ENCODE measurements around the gene EML4.

The EML4 gene

DNA sequence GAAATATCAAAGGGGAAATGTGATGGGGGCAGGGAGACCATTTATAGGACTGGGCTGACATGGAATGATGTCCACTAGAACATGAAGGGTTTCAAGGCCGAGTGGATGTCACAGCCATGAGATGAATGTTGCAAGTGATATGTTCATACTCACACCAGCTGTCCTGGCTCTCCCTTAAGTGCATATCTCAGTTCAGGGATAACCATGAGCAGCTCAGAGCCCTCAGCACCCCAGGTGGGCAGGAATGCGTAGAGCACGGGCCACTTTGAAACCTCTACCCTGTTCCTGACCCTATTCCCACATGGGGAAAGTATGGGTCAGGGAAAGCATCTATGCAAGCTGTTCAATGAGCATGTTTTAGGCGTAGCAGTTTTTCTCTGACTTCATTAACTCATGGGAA is 12.4 kb upstream of the EML4 start:
- TF ChIP-seq GATA2 (IDR thresholded peaks at IDR 0.05; ENCODE audit: low read depth, low read length), result no peak
- TF ChIP-seq GATA3 (IDR thresholded peaks at IDR 0.05; ENCODE audit: low read depth, low read length), result no peak

DNA sequence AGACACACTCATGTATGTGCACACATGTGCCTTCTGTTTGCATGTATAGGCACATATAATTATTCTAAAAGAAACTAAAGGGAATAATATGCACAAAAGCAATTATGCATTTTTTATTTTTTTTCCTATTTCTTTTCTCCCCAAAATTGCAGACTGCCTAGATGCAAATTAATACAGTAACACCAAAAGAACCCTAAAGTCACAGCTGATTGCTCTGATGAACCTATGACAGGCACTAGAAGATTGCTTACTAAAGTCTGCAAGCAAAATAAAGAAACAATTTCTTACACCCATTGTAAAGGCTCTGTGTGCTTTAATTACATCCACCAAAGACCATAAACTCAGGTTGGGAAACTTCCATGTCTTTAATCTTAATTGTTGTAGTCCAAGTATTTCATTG is 7.7 kb upstream of the EML4 start:
- TF ChIP-seq GATA3 (IDR thresholded peaks at IDR 0.05; ENCODE audit: low read depth, low read length) (no peak), GATA2 (IDR thresholded peaks at IDR 0.05; ENCODE audit: low read depth, low read length) (no peak)

DNA sequence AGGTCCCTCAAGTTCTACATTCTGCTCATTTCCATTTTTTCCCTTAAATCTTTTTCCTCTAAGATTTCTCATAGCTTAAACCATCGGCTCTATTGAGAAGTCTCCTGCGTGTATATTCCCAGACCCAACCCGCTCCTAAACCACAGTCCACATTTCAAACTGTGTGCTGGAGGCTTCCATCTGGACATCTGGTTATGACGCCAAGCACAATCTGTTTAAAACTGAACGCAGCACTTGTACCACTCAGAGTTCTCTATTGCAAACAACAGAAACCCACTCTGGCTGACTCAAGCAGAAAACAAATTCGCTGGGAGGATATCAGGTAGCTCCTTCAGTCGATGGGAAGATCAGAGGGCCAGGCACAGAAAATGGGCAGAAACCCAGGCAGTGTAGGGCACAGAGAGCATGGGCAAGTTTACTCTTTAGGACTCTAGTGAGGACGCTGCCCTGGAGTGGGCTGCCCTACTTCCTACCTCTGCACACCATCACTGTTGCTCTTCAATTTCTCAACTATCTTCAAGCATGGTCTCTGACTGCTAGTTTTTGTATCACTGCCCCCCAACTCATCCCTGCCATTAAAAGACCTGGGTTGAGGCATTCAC is 5.6 kb upstream of the EML4 start:
- no peak for TF ChIP-seq GATA2 (IDR thresholded peaks at IDR 0.05; ENCODE audit: low read depth, low read length)
- TF ChIP-seq GATA3 (IDR thresholded peaks at IDR 0.05; ENCODE audit: low read depth, low read length), result no peak

DNA sequence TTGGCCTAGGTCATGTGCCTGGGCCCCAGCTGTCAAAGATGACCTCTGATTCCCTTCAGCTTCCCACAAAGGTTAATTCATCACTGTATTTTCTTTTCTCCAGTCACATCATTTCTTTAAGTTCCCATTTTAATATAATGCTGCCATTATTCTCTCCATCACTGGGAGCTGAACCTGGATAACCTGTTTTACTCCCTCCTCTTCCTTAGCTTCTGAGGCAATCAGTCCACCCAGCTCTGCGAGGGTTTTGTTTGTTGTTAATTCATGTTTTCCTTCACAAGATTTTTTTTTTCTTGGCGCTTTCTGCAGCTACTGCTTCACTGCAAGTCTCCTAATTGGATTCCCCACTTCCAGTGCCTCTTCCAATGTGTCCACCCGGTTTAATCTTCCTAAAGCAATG is 5.1 kb upstream of the EML4 start:
- TF ChIP-seq GATA3 (IDR thresholded peaks at IDR 0.05; ENCODE audit: low read depth, low read length) (no peak), GATA2 (IDR thresholded peaks at IDR 0.05; ENCODE audit: low read depth, low read length) (no peak)

DNA sequence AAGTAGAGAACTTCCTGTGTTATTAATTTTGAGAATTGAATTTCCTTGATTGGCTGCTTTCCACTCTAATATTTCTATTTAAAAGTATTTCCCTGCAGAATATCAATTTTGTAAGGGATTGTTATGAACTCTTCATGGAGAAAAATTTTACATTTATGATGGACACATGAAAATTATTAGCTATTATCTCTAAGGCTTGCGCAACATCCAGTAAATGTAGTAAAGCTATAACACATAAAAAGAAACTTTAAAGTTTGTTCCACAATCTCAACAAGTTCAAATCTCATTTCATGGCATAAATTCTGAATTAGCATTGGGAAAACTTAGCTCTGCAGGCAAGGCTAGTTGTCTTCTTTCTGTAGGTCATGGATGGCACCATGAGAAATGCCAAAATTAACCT is 4.2 kb upstream of the EML4 start:
- TF ChIP-seq GATA3 (IDR thresholded peaks at IDR 0.05; ENCODE audit: low read depth, low read length) (no peak), GATA2 (IDR thresholded peaks at IDR 0.05; ENCODE audit: low read depth, low read length) (no peak)

DNA sequence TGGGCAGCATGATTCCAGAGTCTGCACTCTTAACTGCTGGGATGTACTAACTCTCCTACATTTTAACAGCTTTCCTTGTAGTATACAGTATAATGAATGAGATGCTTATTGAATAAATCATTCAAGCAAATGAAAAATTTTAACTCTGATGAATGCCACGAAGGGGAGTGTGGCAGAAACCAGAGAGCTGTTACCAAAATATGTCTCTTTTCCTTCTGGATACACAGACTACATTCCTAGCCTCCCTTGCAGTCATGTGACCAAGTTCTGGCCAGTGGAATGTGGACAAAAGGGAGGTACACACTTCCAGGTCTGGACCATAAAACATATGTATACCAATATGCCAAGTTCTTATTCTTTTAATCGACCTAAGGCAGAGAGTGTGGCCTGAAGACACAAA is 1.7 kb upstream of the EML4 start:
- TF ChIP-seq GATA3 (IDR thresholded peaks at IDR 0.05; ENCODE audit: low read depth, low read length) (no peak), GATA2 (IDR thresholded peaks at IDR 0.05; ENCODE audit: low read depth, low read length) (no peak)

DNA sequence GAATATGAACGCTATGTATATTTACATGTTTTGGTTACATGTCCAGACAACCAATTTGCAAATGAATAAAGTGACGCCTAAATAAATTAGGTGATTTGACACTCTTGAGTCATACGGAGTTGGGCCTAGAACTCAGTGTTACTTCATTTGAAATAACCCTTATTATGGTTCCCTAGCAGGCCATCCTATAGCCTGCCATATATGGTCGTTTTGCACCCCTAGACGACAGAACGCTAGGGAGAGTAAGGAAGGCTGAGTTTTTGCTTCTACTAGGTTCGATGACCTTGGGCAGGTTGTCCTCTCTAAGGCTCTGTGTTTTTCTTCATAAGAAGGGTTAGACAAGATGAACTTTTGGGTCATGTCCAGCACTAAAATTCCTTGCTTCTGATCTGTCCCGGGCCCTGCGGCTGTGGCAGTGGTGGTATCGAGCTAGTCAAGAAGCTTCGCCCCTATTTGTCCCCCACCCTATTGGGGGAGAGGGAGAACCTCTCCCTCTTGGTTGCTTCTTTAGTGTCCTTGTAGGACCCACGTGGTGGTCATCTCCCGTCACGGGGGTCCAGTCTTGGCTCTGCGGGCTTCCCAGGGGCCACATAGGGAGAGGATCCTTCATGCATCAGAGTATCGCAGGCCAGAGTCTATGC is 574 bp upstream of the EML4 start:
- TF ChIP-seq GATA3 (IDR thresholded peaks at IDR 0.05; ENCODE audit: low read depth, low read length), result no peak

DNA sequence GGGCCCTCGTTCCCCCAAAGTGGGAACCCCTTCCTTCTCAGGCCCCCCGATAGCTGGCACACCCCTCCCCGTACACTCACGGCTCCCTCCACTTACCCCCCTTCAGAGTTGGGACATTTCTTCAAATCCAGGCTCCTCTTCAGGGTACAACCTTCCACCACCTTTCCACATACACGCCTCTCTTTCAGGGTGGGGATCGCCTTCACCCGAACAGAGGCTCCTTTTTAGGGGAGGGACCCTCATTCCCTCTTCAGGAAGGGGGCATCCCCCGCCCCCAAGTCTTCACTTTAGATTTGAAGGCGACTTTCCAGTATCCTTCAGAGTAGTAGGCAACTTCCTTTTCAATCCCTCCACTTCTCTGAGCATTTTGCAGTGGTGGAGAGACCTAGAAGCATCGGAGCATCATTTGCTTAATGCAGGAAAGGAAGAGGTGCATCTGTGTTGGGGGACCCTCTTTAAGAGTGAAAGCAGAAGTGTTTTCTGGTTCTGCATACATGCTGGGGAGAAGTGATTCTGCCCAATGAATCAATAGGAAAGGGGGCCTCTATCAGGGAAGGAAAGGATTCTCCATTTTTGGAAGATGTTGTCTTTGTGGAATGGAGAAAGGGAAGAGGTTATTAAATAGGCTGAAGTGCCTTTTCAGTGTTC is 845 bp downstream of the EML4 start:
- TF ChIP-seq GATA2 (IDR thresholded peaks at IDR 0.05; ENCODE audit: low read depth, low read length) (no peak), GATA3 (IDR thresholded peaks at IDR 0.05; ENCODE audit: low read depth, low read length) (no peak)

DNA sequence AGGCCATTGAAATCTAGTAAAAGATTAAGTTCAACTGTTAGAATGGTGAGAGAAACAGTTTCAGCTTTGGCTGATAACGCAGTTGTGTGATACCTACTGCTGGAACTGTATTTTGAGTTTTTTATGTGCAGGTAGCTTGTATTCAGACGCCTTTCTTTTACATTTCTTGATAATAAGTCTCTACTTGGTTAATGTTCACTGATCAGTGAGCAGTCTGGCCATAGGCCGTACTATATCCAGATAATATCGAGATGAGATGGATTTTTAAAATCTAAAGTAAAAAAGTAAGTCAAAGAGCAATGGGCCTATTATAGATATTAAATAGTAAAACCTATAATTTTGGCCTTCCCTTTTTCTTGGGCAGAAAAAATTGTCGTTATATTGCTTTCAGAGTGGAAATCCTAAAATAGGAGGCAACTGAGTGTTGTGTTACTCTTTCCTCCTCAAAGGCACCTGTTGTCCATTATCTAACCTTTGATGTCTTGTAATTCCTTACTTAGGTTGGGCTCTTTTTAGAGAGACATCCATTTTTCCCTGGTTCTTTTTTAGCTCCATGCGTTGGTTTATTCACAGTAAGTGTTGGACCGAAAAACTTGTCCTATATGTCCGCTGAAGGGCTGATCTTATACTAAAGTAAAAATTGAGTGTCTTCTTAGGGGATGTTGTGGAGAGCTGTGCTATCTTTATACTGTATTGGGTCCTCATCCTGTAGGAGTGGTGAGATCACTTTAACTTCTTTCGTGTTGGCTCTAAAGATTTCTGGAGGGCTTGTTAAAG is 1.7 kb downstream of the EML4 start:
- TF ChIP-seq GATA3 (IDR thresholded peaks at IDR 0.05; ENCODE audit: low read depth, low read length) (no peak), GATA2 (IDR thresholded peaks at IDR 0.05; ENCODE audit: low read depth, low read length) (no peak)

DNA sequence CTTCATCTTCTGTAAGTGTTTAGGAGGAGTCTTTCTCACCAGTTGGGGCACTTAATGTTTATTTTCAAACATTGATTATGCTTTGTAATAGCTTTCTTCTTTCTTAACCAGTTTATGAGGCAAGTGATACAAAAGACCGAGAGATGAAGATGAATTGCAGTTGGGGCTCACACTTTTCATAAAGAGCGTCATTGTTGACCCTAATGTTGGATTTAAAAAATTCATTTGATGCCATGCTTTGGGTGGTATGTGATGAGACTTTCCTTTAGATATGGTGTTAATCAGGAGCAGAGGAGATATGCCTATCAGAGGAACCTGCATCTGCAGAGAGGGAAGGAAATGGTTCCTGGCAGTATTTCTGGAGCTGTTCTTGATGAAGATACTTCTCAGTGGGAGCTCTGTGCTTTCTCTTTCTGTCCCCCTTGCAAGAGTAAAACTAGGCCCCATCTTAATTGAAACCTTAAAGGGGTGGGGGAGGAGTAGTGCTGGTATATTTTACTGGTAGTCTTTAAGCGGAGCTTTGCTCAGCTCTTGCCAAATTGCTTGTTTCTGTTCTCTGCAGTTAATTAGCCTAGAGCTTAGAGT is 2.3 kb downstream of the EML4 start:
- no peak for TF ChIP-seq GATA2 (IDR thresholded peaks at IDR 0.05; ENCODE audit: low read depth, low read length)
- no peak for TF ChIP-seq GATA3 (IDR thresholded peaks at IDR 0.05; ENCODE audit: low read depth, low read length)

DNA sequence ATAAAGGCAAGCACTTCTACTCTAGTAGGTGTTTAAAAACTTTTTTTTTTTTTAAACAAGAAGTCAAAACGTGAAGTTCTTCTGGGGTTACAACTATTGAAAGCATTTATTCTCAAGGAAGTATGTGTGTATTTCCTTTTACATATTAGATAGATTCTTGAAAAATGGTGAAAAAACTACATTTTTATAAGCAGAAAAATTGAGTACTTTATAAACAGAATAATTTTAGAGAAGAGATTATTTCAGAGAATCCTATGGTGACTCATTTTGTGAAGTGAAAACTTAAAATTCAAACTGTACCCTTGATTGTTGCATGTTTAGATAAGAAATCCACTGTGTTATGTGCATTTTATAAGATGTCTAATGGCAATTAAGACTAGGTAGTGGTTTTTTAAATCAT is 2.9 kb downstream of the EML4 start:
- TF ChIP-seq GATA3 (IDR thresholded peaks at IDR 0.05; ENCODE audit: low read depth, low read length), result no peak
- TF ChIP-seq GATA2 (IDR thresholded peaks at IDR 0.05; ENCODE audit: low read depth, low read length), result no peak

DNA sequence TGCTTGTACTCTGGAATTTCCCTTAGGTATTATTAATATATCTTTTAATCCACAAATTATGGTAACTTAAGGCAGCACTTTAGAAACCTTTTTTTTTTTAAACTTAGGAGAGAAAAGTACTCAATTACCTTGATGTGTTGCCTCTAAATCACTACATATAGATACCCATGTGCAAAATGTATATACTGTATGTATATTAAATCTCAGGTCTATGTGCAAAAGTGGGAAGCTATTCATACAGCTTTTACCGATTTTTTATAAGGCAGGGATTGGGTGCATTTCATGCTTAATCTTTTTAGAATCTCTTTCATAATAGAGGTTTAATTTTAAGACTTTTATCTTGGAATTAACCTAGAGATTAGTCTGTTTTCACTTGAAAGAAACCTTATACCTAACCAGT is 3.4 kb downstream of the EML4 start:
- TF ChIP-seq GATA3 (IDR thresholded peaks at IDR 0.05; ENCODE audit: low read depth, low read length) (no peak), GATA2 (IDR thresholded peaks at IDR 0.05; ENCODE audit: low read depth, low read length) (no peak)

DNA sequence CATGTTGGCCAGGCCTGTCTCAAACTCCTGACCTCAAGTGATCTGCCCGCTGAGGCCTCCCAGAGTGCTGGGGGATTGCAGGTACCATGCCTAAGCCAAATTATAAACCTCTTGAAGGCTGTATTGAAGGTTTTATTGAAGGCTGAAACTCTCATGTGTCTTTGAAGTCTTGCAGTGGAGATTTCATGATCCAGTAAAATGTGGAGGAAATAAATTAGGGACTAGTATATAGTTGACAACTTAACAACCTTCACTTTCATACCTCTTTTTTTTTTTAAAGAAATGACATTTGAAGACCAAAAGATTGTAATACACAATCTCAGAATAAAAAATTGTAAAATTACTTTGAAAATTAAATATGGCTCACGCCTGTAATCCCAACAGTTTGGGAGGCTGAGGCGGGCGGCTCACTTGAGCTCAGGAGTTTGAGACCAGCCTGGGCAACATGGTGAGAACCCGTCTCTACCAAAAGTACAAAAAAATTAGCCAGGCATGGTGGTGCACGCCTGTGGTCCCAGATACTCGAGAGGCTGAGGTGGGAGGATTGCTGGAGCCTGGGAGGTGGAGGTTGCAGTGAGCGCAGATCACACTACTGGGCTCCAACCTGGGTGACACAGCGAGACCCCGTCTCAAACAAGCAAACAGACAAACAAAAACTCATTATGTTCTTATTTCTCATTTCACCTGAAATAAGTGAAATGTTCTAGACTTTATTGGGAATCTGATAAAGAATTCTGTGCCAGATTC is 8.0 kb downstream of the EML4 start:
- TF ChIP-seq GATA3 (IDR thresholded peaks at IDR 0.05; ENCODE audit: low read depth, low read length), result no peak
- TF ChIP-seq GATA2 (IDR thresholded peaks at IDR 0.05; ENCODE audit: low read depth, low read length), result no peak

DNA sequence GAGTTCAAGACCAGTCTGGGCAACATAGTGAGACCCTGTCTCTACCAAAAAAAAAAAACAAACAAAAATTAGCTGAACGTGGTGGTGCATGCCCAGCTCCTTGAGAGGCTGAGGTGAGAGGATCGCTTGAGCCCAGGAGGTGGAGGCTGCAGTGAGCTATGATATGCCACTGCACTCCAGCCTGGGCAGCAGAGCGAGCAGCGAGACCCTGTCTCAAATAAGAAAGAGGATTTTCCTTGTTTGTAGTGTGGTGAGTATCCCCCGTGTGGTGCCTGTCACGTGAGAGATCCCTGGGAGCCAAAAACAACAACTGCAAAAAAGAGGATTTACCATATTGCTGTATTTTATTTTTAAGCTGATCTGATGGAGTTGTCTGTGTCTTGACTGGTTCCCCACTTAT is 9.2 kb downstream of the EML4 start:
- TF ChIP-seq GATA2 (IDR thresholded peaks at IDR 0.05; ENCODE audit: low read depth, low read length), result no peak
- TF ChIP-seq GATA3 (IDR thresholded peaks at IDR 0.05; ENCODE audit: low read depth, low read length), result no peak

Measured in SH-SY5Y (cell line).